Immature natural killer cell (primary cell): ENCODE data around the gene TRIP6. TPM values are rescaled to one million over a fixed set of nuclear protein-coding genes. Genes with fewer than 3 reads are reported as not detected.
"Not testable (repeated sequence)": the region's sequence is repeated elsewhere in the genome, so short reads cannot be mapped to it uniquely, and the experiment has no call there.

Source experiments
- DNase-seq, 3 donors: peaks; one replicate each; pipeline ENCODE4 v3.0.0; 2022; ENCODE audit warnings: mixed read lengths in 1 of 3
- H3K27ac Mint-ChIP-seq, 6 donors: one replicate each; pipeline ENCODE4 v1.8.0; 2020; ENCODE audit warnings: mixed read lengths in 6 of 6, mild to moderate bottlenecking in 5 of 6, inconsistent platforms in 4 of 6, moderate library complexity in 3 of 6
- H3K27me3 Mint-ChIP-seq, 3 donors: one replicate each; pipeline ENCODE4 v1.8.0; 2020 to 2021; ENCODE audit warnings: low read depth in 3 of 3, mild to moderate bottlenecking in 3 of 3, mixed read lengths in 3 of 3, moderate library complexity in 3 of 3, inconsistent platforms in 1 of 3
- H3K36me3 Mint-ChIP-seq, 3 donors: one replicate each; pipeline ENCODE4 v1.8.0; 2020; ENCODE audit warnings: mixed read lengths in 3 of 3, inconsistent platforms in 2 of 3, mild to moderate bottlenecking in 2 of 3
- H3K4me1 Mint-ChIP-seq, 2 donors: one replicate each; pipeline ENCODE4 v1.8.0; 2020; ENCODE audit warnings: inconsistent platforms in 2 of 2, mild to moderate bottlenecking in 2 of 2, mixed read lengths in 2 of 2, moderate library complexity in 1 of 2
- H3K4me3 Mint-ChIP-seq, 5 donors: one replicate each; pipeline ENCODE4 v1.8.0; 2020; ENCODE audit warnings: mild to moderate bottlenecking in 5 of 5, mixed read lengths in 5 of 5, inconsistent platforms in 3 of 5, moderate library complexity in 3 of 5
- H3K9me3 Mint-ChIP-seq, 6 donors: one replicate each; pipeline ENCODE4 v1.8.0; 2020; ENCODE audit warnings: mild to moderate bottlenecking in 6 of 6, mixed read lengths in 6 of 6, inconsistent platforms in 4 of 6, moderate library complexity in 3 of 6
- polyA plus RNA-seq, 3 donors: library from polyadenylated mRNA; unstranded; fragments of 300-500 nt; fragmentation: Illumina TruSeq; gene quantifications; one replicate each; pipeline ENCODE4 v1.2.3, GENCODE V29; 2021

The TRIP6 gene
- polyA plus RNA-seq, 3 donors from 2014 or later, result 0.11 TPM; not detected in 2

GRCh38 chr7:100854146-100854895 lies 12.9 kb upstream of the TRIP6 start:
- Mint-ChIP-seq H3K27ac (peak overlapping the region in 2 of 6 donors; percentile 23 to 61), H3K36me3 (peaks cover 0 to 4% (median 0%) of the 10 kb centered on the region in 3 donors), H3K4me3 (peak overlapping the region; percentile 42 to 89 (median 85)), H3K27me3 (peaks cover 0 to 2% (median 0%) of the 10 kb centered on the region in 3 donors), H3K4me1 (peaks cover 17 to 22% of the 10 kb centered on the region in 2 donors), H3K9me3 (no peaks in the 10 kb centered on the region)
- no peak for DNase-seq

GRCh38 chr7:100854899-100855298 lies 12.3 kb upstream of the TRIP6 start:
- peaks cover 17 to 22% of the 10 kb centered on the region in 2 donors for H3K4me1 Mint-ChIP-seq
- H3K4me3 Mint-ChIP-seq, result peak overlapping the region in 2 of 5 donors; percentile 4 to 24
- not testable (repeated sequence) for H3K27me3 Mint-ChIP-seq, H3K9me3 Mint-ChIP-seq, H3K36me3 Mint-ChIP-seq, H3K27ac Mint-ChIP-seq, DNase-seq

GRCh38 chr7:100855515-100855914 lies 11.7 kb upstream of the TRIP6 start:
- Mint-ChIP-seq H3K4me1 (peaks cover 17 to 22% of the 10 kb centered on the region in 2 donors), H3K36me3 (peaks cover 2 to 13% (median 8%) of the 10 kb centered on the region in 3 donors), H3K27me3 (peaks cover 0 to 2% (median 0%) of the 10 kb centered on the region in 3 donors), H3K9me3 (no peaks in the 10 kb centered on the region), H3K4me3 (peak overlapping the region in 2 of 5 donors; percentile 11 to 41), H3K27ac (peak overlapping the region in 2 of 6 donors; percentile 30 to 75)
- DNase-seq, result no peak

GRCh38 chr7:100856871-100857282 lies 10.3 kb upstream of the TRIP6 start:
- Mint-ChIP-seq H3K27ac (no peak overlapping the region), H3K36me3 (peaks cover 5 to 19% (median 12%) of the 10 kb centered on the region in 3 donors), H3K27me3 (peaks cover 0 to 2% (median 1%) of the 10 kb centered on the region in 3 donors), H3K4me3 (no peak overlapping the region), H3K4me1 (peaks cover 14 to 19% of the 10 kb centered on the region in 2 donors), H3K9me3 (no peaks in the 10 kb centered on the region)
- DNase-seq, result no peak

- peaks cover 0 to 4% (median 4%) of the 10 kb centered on the region in 3 donors for H3K27me3 Mint-ChIP-seq
- H3K9me3 Mint-ChIP-seq, result no peaks in the 10 kb centered on the region
- no peak for DNase-seq
- peak overlapping the region in 1 of 6 donors; percentile 45 for H3K27ac Mint-ChIP-seq
- no peak overlapping the region for H3K4me3 Mint-ChIP-seq
- H3K4me1 Mint-ChIP-seq, result peaks cover 0 to 8% of the 10 kb centered on the region in 2 donors
- peaks cover 14 to 31% (median 25%) of the 10 kb centered on the region in 3 donors for H3K36me3 Mint-ChIP-seq
These were observed 7.3 kb upstream of the TRIP6 start for GRCh38 chr7:100859856-100860255.

- Mint-ChIP-seq H3K27ac (no peak overlapping the region), H3K9me3 (no peaks in the 10 kb centered on the region), H3K4me3 (no peak overlapping the region), H3K4me1 (no peaks in the 10 kb centered on the region), H3K36me3 (peaks cover 17 to 31% (median 25%) of the 10 kb centered on the region in 3 donors), H3K27me3 (peaks cover 0 to 4% (median 4%) of the 10 kb centered on the region in 3 donors)
- DNase-seq, result no peak
These were observed 6.2 kb upstream of the TRIP6 start for GRCh38 chr7:100860702-100861615.

- Mint-ChIP-seq H3K9me3 (no peaks in the 10 kb centered on the region), H3K27ac (no peak overlapping the region), H3K36me3 (peaks cover 17 to 31% (median 25%) of the 10 kb centered on the region in 3 donors), H3K4me3 (no peak overlapping the region), H3K4me1 (no peaks in the 10 kb centered on the region), H3K27me3 (peaks cover 0 to 4% (median 4%) of the 10 kb centered on the region in 3 donors)
- no peak for DNase-seq
These were observed 5.6 kb upstream of the TRIP6 start for GRCh38 chr7:100861616-100861985.

GRCh38 chr7:100863406-100863950 lies 3.7 kb upstream of the TRIP6 start:
- no peak for DNase-seq
- peaks cover 17 to 27% (median 25%) of the 10 kb centered on the region in 3 donors for H3K36me3 Mint-ChIP-seq
- no peak overlapping the region for H3K4me3 Mint-ChIP-seq
- no peaks in the 10 kb centered on the region for H3K9me3 Mint-ChIP-seq
- H3K27ac Mint-ChIP-seq, result peak overlapping the region in 1 of 6 donors; percentile 29
- H3K4me1 Mint-ChIP-seq, result peaks cover 0 to 2% of the 10 kb centered on the region in 2 donors
- H3K27me3 Mint-ChIP-seq, result peaks cover 0 to 4% (median 4%) of the 10 kb centered on the region in 3 donors

GRCh38 chr7:100864263-100864845 lies 2.8 kb upstream of the TRIP6 start:
- DNase-seq, result no peak
- no peak overlapping the region for H3K4me3 Mint-ChIP-seq
- H3K27ac Mint-ChIP-seq, result no peak overlapping the region
- no peaks in the 10 kb centered on the region for H3K9me3 Mint-ChIP-seq
- H3K27me3 Mint-ChIP-seq, result peaks cover 0 to 4% (median 4%) of the 10 kb centered on the region in 3 donors
- H3K36me3 Mint-ChIP-seq, result peaks cover 17 to 27% (median 25%) of the 10 kb centered on the region in 3 donors
- peaks cover 0 to 2% of the 10 kb centered on the region in 2 donors for H3K4me1 Mint-ChIP-seq

GRCh38 chr7:100865372-100865911 lies 1.7 kb upstream of the TRIP6 start:
- H3K27me3 Mint-ChIP-seq, result peaks cover 0 to 4% (median 4%) of the 10 kb centered on the region in 3 donors
- peak overlapping the region in 1 of 6 donors; percentile 34 for H3K27ac Mint-ChIP-seq
- H3K4me1 Mint-ChIP-seq, result peaks cover 0 to 2% of the 10 kb centered on the region in 2 donors
- peaks cover 15 to 18% (median 18%) of the 10 kb centered on the region in 3 donors for H3K36me3 Mint-ChIP-seq
- H3K4me3 Mint-ChIP-seq, result no peak overlapping the region
- no peak for DNase-seq
- no peaks in the 10 kb centered on the region for H3K9me3 Mint-ChIP-seq

- DNase-seq, result no peak
- Mint-ChIP-seq H3K27me3 (peaks cover 0 to 4% (median 2%) of the 10 kb centered on the region in 3 donors), H3K9me3 (no peaks in the 10 kb centered on the region), H3K27ac (no peak overlapping the region), H3K36me3 (peaks cover 12 to 14% (median 12%) of the 10 kb centered on the region in 3 donors), H3K4me3 (no peak overlapping the region), H3K4me1 (peaks cover 0 to 2% of the 10 kb centered on the region in 2 donors)
These were observed 1.1 kb upstream of the TRIP6 start for GRCh38 chr7:100865938-100866728.

- H3K9me3 Mint-ChIP-seq, result no peaks in the 10 kb centered on the region
- H3K27me3 Mint-ChIP-seq, result peaks cover 0 to 4% (median 2%) of the 10 kb centered on the region in 3 donors
- no peak overlapping the region for H3K4me3 Mint-ChIP-seq
- no peak overlapping the region for H3K27ac Mint-ChIP-seq
- H3K4me1 Mint-ChIP-seq, result peaks cover 0 to 2% of the 10 kb centered on the region in 2 donors
- peaks cover 12 to 14% (median 12%) of the 10 kb centered on the region in 3 donors for H3K36me3 Mint-ChIP-seq
- DNase-seq, result no peak
These were observed 503 bp upstream of the TRIP6 start for GRCh38 chr7:100866729-100867039.
